OCI-LY7 (cell line): Measurements from ENCODE around the gene DKK2.

Source experiments
- CTCF ChIP-seq: fragments of 200-600 bp; sonication (generic); conservative IDR thresholded peaks from 2 replicates; pipeline ENCODE4 v1.5.1; 2014; ENCODE audit warnings: mild to moderate bottlenecking, antibody characterized with exemption, low read length, moderate library complexity, mixed read lengths
- EZH2phosphoT487 ChIP-seq: fragments of 200-600 bp; sonication (generic); IDR thresholded peaks from 2 replicates; pipeline ENCODE4 v1.6.1; 2018; ENCODE audit warnings: low read depth, borderline replicate concordance, mild to moderate bottlenecking, mixed run types, antibody characterized with exemption, low read length, moderate library complexity, mixed read lengths

- no peak for TF ChIP-seq EZH2phosphoT487
- no peak for TF ChIP-seq CTCF
Observed at GRCh38 chr4:106951891-106952290, 84.2 kb downstream of the DKK2 start.
